ENCODE measurements around the gene PLA2G4F. TPM values are rescaled to one million over a fixed set of nuclear protein-coding genes. Genes with fewer than 3 reads are reported as not detected.

PLA2G4F gene
- total RNA-seq, 1 donor, result not detected

DNA sequence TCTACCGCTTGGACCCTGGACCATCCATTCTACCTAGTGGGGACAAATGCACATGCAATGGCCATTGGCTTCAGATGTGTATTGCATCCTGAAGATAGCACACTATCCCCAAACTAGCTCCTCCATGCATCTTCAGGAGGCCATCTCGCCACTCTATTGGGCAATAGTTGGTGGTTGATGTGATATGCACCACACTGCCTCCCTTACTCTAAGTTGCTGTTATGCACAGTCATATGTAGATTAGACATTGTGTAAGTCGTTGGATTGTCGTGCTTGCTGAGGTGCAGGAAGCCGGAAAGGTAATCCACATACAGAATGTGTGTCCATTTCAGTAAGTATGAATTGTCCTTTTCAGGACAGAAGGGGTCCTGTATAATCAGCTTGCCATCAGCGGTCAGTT, 35.4 kb downstream of the PLA2G4F start:
- H3K27me3 ChIP-seq (ENCODE audit: insufficient read depth, low read length), result peaks cover 39% of the 10 kb centered on the region
- TF ChIP-seq, protein P1, sequence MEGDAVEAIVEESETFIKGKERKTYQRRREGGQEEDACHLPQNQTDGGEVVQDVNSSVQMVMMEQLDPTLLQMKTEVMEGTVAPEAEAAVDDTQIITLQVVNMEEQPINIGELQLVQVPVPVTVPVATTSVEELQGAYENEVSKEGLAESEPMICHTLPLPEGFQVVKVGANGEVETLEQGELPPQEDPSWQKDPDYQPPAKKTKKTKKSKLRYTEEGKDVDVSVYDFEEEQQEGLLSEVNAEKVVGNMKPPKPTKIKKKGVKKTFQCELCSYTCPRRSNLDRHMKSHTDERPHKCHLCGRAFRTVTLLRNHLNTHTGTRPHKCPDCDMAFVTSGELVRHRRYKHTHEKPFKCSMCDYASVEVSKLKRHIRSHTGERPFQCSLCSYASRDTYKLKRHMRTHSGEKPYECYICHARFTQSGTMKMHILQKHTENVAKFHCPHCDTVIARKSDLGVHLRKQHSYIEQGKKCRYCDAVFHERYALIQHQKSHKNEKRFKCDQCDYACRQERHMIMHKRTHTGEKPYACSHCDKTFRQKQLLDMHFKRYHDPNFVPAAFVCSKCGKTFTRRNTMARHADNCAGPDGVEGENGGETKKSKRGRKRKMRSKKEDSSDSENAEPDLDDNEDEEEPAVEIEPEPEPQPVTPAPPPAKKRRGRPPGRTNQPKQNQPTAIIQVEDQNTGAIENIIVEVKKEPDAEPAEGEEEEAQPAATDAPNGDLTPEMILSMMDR (IDR thresholded peaks at IDR 0.05; ENCODE audit: extremely low read depth, low read depth, low read length), result no peak
- H3K9me3 ChIP-seq (ENCODE audit: low read depth, low read length), result peaks cover 4% of the 10 kb centered on the region
- H3K4me3 ChIP-seq (ENCODE audit: insufficient read depth, low read length), result no peak overlapping the region
- no peaks in the 10 kb centered on the region for H3K79me2 ChIP-seq (ENCODE audit: insufficient read depth, low read length)
- H4K20me1 ChIP-seq (ENCODE audit: insufficient read depth, low read length), result no peaks in the 10 kb centered on the region
- H3K4me1 ChIP-seq (ENCODE audit: insufficient read depth, low read length), result no peaks in the 10 kb centered on the region
- no peak for DNase-seq (ENCODE audit: insufficient read length, low spot score, missing footprints)
- H3K27ac ChIP-seq (ENCODE audit: low read depth, low read length), result no peak overlapping the region
- H3K36me3 ChIP-seq (ENCODE audit: insufficient read depth, low read length), result no peaks in the 10 kb centered on the region
- no peak overlapping the region for H2AFZ ChIP-seq (ENCODE audit: low read length)
- no peak overlapping the region for H3K4me2 ChIP-seq (ENCODE audit: insufficient read depth, low read length)

GRCh38 chr15:42120285-42120684, 36.2 kb downstream of the PLA2G4F start:
- H3K27me3 ChIP-seq (ENCODE audit: insufficient read depth, low read length), result peaks cover 43% of the 10 kb centered on the region
- no peaks in the 10 kb centered on the region for H4K20me1 ChIP-seq (ENCODE audit: insufficient read depth, low read length)
- no peak overlapping the region for H3K4me2 ChIP-seq (ENCODE audit: insufficient read depth, low read length)
- H3K36me3 ChIP-seq (ENCODE audit: insufficient read depth, low read length), result no peaks in the 10 kb centered on the region
- H3K4me1 ChIP-seq (ENCODE audit: insufficient read depth, low read length), result no peaks in the 10 kb centered on the region
- DNase-seq (ENCODE audit: insufficient read length, low spot score, missing footprints), result no peak
- no peaks in the 10 kb centered on the region for H3K79me2 ChIP-seq (ENCODE audit: insufficient read depth, low read length)
- peaks cover 4% of the 10 kb centered on the region for H3K9me3 ChIP-seq (ENCODE audit: low read depth, low read length)
- no peak overlapping the region for H2AFZ ChIP-seq (ENCODE audit: low read length)
- no peak overlapping the region for H3K4me3 ChIP-seq (ENCODE audit: insufficient read depth, low read length)
- TF ChIP-seq, protein P1 (IDR thresholded peaks at IDR 0.05; ENCODE audit: extremely low read depth, low read depth, low read length), result no peak
- H3K27ac ChIP-seq (ENCODE audit: low read depth, low read length), result no peak overlapping the region

- no peaks in the 10 kb centered on the region for H3K36me3 ChIP-seq (ENCODE audit: insufficient read depth, low read length)
- no peaks in the 10 kb centered on the region for H3K4me1 ChIP-seq (ENCODE audit: insufficient read depth, low read length)
- H3K4me2 ChIP-seq (ENCODE audit: insufficient read depth, low read length), result no peak overlapping the region
- H3K4me3 ChIP-seq (ENCODE audit: insufficient read depth, low read length), result no peak overlapping the region
- no peak overlapping the region for H2AFZ ChIP-seq (ENCODE audit: low read length)
- H4K20me1 ChIP-seq (ENCODE audit: insufficient read depth, low read length), result no peaks in the 10 kb centered on the region
- H3K9me3 ChIP-seq (ENCODE audit: low read depth, low read length), result peaks cover 4% of the 10 kb centered on the region
- no peak for DNase-seq (ENCODE audit: insufficient read length, low spot score, missing footprints)
- peaks cover 45% of the 10 kb centered on the region for H3K27me3 ChIP-seq (ENCODE audit: insufficient read depth, low read length)
- H3K79me2 ChIP-seq (ENCODE audit: insufficient read depth, low read length), result no peaks in the 10 kb centered on the region
- TF ChIP-seq, protein P1 (IDR thresholded peaks at IDR 0.05; ENCODE audit: extremely low read depth, low read depth, low read length), result no peak
- H3K27ac ChIP-seq (ENCODE audit: low read depth, low read length), result no peak overlapping the region
These were observed 37.0 kb downstream of the PLA2G4F start for GRCh38 chr15:42119446-42119760.

GRCh38 chr15:42118650-42119445, 37.6 kb downstream of the PLA2G4F start:
- DNase-seq (ENCODE audit: insufficient read length, low spot score, missing footprints), result no peak
- TF ChIP-seq, protein P1 (IDR thresholded peaks at IDR 0.05; ENCODE audit: extremely low read depth, low read depth, low read length), result no peak
- Histone ChIP-seq H3K36me3 (ENCODE audit: insufficient read depth, low read length) (no peaks in the 10 kb centered on the region), H3K79me2 (ENCODE audit: insufficient read depth, low read length) (no peaks in the 10 kb centered on the region), H3K27ac (ENCODE audit: low read depth, low read length) (no peak overlapping the region), H4K20me1 (ENCODE audit: insufficient read depth, low read length) (no peaks in the 10 kb centered on the region), H3K4me2 (ENCODE audit: insufficient read depth, low read length) (no peak overlapping the region), H3K9me3 (ENCODE audit: low read depth, low read length) (peaks cover 4% of the 10 kb centered on the region), H3K4me3 (ENCODE audit: insufficient read depth, low read length) (no peak overlapping the region), H2AFZ (ENCODE audit: low read length) (no peak overlapping the region), H3K4me1 (ENCODE audit: insufficient read depth, low read length) (no peaks in the 10 kb centered on the region), H3K27me3 (ENCODE audit: insufficient read depth, low read length) (peaks cover 40% of the 10 kb centered on the region)
